Psoas muscle (tissue), 8 donors: Measurements from ENCODE around the gene ARHGAP30. TPM values are rescaled to one million over a fixed set of nuclear protein-coding genes. Genes with fewer than 3 reads are reported as not detected.
A peak's percentile ranks its signal among the peaks of the same experiment; 100 is the strongest.

ENCODE experiments used
- ATAC-seq, 4 donors: fragments of 200-7000 bp; cut with Tn5 transposase; one replicate each; pipeline ENCODE4 v1.9.1; 2020; ENCODE audit warnings: moderate library complexity in 3 of 4, mild to moderate bottlenecking in 2 of 4
- DNase-seq, 2 donors: peaks; one replicate each; pipeline ENCODE4 v3.0.0-alpha.2; 2020
- H3K27ac ChIP-seq: fragments of 200-600 bp; one replicate; pipeline ENCODE4 v1.8.0; 2022
- H3K27me3 ChIP-seq, 3 donors: fragments of 200-600 bp in 1 of 3; one replicate each; pipeline versions ENCODE4 v1.6.1 to v1.8.0; 2013 to 2022; ENCODE audit warnings: low read length in 2 of 3, mild to moderate bottlenecking in 2 of 3, moderate library complexity in 1 of 3; ENCODE audit not compliant: insufficient read depth in 3 of 3
- H3K36me3 ChIP-seq, 2 donors: fragments of 200-600 bp in 1 of 2; one replicate each; pipeline versions ENCODE4 v1.6.1 to v1.8.0; 2013 to 2022; ENCODE audit warnings: low read depth in 1 of 2, mild to moderate bottlenecking in 1 of 2, moderate library complexity in 1 of 2; ENCODE audit not compliant: insufficient read depth in 1 of 2
- H3K4me1 ChIP-seq: fragments of 200-600 bp; one replicate; pipeline ENCODE4 v1.8.0; 2022
- H3K4me3 ChIP-seq: fragments of 200-600 bp; one replicate; pipeline ENCODE4 v1.8.0; 2022; ENCODE audit warnings: mild to moderate bottlenecking
- H3K9me3 ChIP-seq: fragments of 200-600 bp; one replicate; pipeline ENCODE4 v1.8.0; 2022
- WGBS, 3 donors: extraction: QIAGEN DNeasy Blood & Tissue Kit; methylation state at CpG; one replicate each; pipeline versions ENCODE4 v1.1.6 to v1.1.7; 2013; 5-methylcytosine and 5-hydroxymethylcytosine counted together
- intact Hi-C, 2 donors: fragments of 100-400 bp; cut with DNase I; formaldehyde crosslinking; loops; one replicate each; pipeline versions ENCODE4 v1.11.0 to v1.14.2; 2022
- polyA plus RNA-seq, 3 donors: library from polyadenylated mRNA; stranded (reverse); fragments of 200-250 nt; gene quantifications; one replicate each; pipeline ENCODE4 v1.2.3, GENCODE V29; 2013
- total RNA-seq, 4 donors: library from RNA; stranded (reverse); fragmentation: NEBNext Ultra II Directional in 2 of 4; extraction: Animal tissue kit (Norgen Biotek cat#: 25700) in 2 of 4; gene quantifications; one replicate each; pipeline versions ENCODE4 v1.2.1 to v1.2.4, GENCODE V29; 2021 to 2023
- TF ChIP-seq, protein P1 (sequence below): fragments of 200-600 bp; IDR thresholded peaks from one replicate; pipeline ENCODE4 v1.8.0; 2022; ENCODE audit warnings: antibody characterized with exemption
- donor health status: healthy with polysubstance abuse.
- donor health status: DM: no; HTN: no; CAD: no; lungs with moderate emphysema.
- donor health status: Bipolar disorder and iron deficiency.
- donor health status: healthy.
- donor health status: DM: yes; HTN: yes; CAD: no.
- donor health status: DM: no; HTN: no; CAD: no.
- donor health status: DM: no; HTN: no; CAD: no.
- donor health status: DM: yes; HTN: yes; CAD: no.

The ARHGAP30 gene
- total and polyA plus RNA-seq, 7 donors, result 0.44 to 3.3 (median 1.6) TPM

- Histone ChIP-seq H3K9me3 (no peaks in the 10 kb centered on the region), H3K4me1 (peaks cover 15% of the 10 kb centered on the region), H3K4me3 (no peak overlapping the region), H3K27ac (no peak overlapping the region), H3K27me3 (peaks cover 0 to 2% (median 0%) of the 10 kb centered on the region in 3 donors), H3K36me3 (peaks cover 0 to 4% of the 10 kb centered on the region in 2 donors)
- ATAC-seq (no peak), DNase-seq (no peak)
- WGBS, 3 donors, result 94 to 96% (median 94%) methylated on average over 18 of the region's 18 CpGs
- intact Hi-C loops, result loop anchor here (5.0 kb wide), 2 partner anchors 85 to 105 kb away; partner anchors contain the start of genes DEDD (in 1 of the 2) and UFC1 (in 1 of the 2)
- TF ChIP-seq, protein P1, sequence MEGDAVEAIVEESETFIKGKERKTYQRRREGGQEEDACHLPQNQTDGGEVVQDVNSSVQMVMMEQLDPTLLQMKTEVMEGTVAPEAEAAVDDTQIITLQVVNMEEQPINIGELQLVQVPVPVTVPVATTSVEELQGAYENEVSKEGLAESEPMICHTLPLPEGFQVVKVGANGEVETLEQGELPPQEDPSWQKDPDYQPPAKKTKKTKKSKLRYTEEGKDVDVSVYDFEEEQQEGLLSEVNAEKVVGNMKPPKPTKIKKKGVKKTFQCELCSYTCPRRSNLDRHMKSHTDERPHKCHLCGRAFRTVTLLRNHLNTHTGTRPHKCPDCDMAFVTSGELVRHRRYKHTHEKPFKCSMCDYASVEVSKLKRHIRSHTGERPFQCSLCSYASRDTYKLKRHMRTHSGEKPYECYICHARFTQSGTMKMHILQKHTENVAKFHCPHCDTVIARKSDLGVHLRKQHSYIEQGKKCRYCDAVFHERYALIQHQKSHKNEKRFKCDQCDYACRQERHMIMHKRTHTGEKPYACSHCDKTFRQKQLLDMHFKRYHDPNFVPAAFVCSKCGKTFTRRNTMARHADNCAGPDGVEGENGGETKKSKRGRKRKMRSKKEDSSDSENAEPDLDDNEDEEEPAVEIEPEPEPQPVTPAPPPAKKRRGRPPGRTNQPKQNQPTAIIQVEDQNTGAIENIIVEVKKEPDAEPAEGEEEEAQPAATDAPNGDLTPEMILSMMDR, result no peak
Observed at GRCh38 chr1:161047436-161048420, 22.0 kb downstream of the ARHGAP30 start.

DNA sequence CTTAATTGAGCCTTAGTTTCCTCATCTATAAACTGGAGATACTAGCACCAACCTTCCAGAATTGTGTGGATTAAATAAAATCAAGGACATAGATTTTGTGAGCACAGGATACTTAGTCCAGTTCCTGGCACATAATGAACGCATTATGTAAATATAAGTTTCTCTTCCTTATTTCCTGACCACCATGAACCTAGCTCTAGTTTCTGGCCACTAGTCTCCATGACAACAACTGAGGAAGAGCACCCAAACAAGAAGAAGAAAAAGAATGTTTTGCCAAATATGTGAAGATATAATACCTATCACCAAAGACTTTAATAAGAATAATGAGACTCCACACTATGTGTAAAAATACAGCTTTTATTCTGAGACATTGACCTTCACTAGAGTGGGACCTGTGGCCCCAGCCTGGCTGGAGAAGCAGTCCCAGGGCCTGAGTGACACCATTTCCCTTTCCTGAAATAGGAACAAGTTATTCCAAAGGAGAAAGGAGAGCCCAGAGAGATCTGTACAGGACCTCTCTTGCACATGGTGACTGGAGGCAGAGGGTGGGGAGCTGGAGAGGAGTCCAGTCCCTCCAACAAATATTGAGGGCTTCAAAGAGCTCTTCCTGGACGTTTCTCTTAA lies 23.0 kb downstream of the ARHGAP30 start:
- WGBS, 3 donors, result 62 to 87% (median 77%) methylated on average over 2 of the region's 2 CpGs
- Histone ChIP-seq H3K36me3 (peaks cover 6 to 15% of the 10 kb centered on the region in 2 donors), H3K4me1 (peaks cover 16% of the 10 kb centered on the region), H3K9me3 (no peaks in the 10 kb centered on the region), H3K27me3 (peaks cover 0 to 2% (median 0%) of the 10 kb centered on the region in 3 donors), H3K4me3 (peak overlapping the region; percentile 88), H3K27ac (peak overlapping the region; percentile 91)
- no peak for ATAC-seq
- no peak for DNase-seq
- intact Hi-C loops, result loop anchor here (5.0 kb wide), 2 partner anchors 86 to 106 kb away; partner anchors contain the start of genes DEDD (in 1 of the 2) and UFC1 (in 1 of the 2)
- TF ChIP-seq, protein P1, result no peak

DNA sequence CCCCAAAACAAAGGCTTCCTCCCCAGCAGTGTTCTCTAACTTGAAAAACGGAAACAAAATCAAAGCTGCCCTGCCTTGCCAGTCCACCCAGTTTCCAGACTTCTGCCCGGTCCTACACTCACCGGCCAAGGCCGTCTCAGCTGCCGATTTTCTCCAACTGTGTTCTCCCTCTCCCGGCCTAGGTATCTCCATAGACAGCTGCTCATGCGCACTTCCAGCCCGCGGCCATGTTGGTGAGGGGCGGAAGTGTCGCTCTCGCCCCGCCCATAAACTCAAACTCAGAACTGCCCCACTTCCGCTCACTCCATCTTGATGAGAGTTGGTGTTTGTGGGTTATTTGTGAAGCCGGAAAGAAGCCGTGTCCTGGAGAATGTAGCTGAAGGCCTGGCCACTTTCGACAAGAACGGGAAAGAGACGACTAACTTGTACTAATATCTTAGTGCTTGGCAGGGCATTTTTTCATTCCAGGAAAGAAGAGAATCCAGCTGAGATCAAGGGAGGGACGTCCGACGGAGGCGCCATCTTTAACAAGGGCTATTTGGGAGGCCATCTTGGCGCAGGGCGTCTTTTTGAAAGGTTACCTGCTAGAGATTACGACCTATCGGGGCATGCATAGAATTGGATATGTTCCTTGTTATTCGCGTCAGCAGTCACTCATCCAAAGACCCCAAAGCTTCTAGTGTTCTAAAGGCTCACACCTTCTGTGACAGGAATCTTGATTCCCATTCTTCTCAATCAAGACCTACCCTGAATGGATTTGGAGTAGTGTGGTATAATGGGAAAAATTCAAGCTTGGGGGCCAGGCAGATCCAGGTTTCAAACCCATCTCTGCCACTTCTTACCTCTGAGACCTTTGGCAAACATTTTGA lies 23.7 kb downstream of the ARHGAP30 start, which contains the start of gene USF1:
Gene USF1 (minus strand): TSS at position 242 of the 869 bp plus-strand sequence. CDS start 2,702 bp downstream, outside the sequence.
- H3K27me3 ChIP-seq, result peaks cover 0 to 2% (median 0%) of the 10 kb centered on the region in 3 donors
- TF ChIP-seq, protein P1, result no peak
- peak; percentile 92 to 96 for DNase-seq
- peaks cover 8 to 22% of the 10 kb centered on the region in 2 donors for H3K36me3 ChIP-seq
- peak within 1 kb of the TSS; percentile 91 for H3K27ac ChIP-seq
- intact Hi-C loops, result loop anchor here (5.0 kb wide), 2 partner anchors 86 to 106 kb away; partner anchors contain the start of genes DEDD (in 1 of the 2) and UFC1 (in 1 of the 2)
- peak within 1 kb of the TSS; percentile 88 for H3K4me3 ChIP-seq
- H3K4me1 ChIP-seq, result peaks cover 16% of the 10 kb centered on the region
- H3K9me3 ChIP-seq, result no peaks in the 10 kb centered on the region
- ATAC-seq, result peak; percentile 98 to 99 (median 98)
- 0 to 1% (median 1%) methylated on average over 29 of the region's 29 CpGs for WGBS, 3 donors
